Endothelial cell of umbilical vein (primary cell): ENCODE data around the gene CCDC102B. TPM values are rescaled to one million over a fixed set of nuclear protein-coding genes. Genes with fewer than 3 reads are reported as not detected.

Source experiments
- BruUV-seq: library from RNA; stranded (reverse); fragments of 400-500 nt; replicated peaks from 2 replicates; lab custom pipeline; 2021; lab: Mats Ljungman, UMichigan
- CTCF ChIA-PET: fragments of 300-600, 350-600 bp; sonication (Branson Sonifier 250); formaldehyde crosslinking; loops from one replicate; lab custom pipeline; 2021; ENCODE audit warnings: antibody characterized with exemption, inconsistent platforms; lab: Charles Lee
- POLR2A ChIA-PET: fragments of 300-600, 350-600 bp; sonication (Branson Sonifier 250); formaldehyde crosslinking; loops from one replicate; lab custom pipeline; 2021; ENCODE audit warnings: antibody characterized with exemption, inconsistent platforms; lab: Charles Lee
- DNase-seq: peaks from one replicate; pipeline ENCODE4 v3.0.0-alpha.2; 2011; ENCODE audit warnings: low read depth, low spot score
- FAIRE-seq: peaks from 2 replicates; lab custom pipeline; 2011; peaks lifted over from hg19 to GRCh38; lab: Jason Lieb, UNC
- H2AFZ ChIP-seq: 2 replicates; pipeline ENCODE4 v1.6.0; 2012; ENCODE audit warnings: low read depth, low read length, control low read depth, inconsistent platforms
- H3K27ac ChIP-seq: 2 replicates; pipeline ENCODE4 v1.5.1; 2011; ENCODE audit warnings: low read depth, mild to moderate bottlenecking, control low read depth, low read length, moderate library complexity; ENCODE audit not compliant: insufficient read depth
- H3K27me3 ChIP-seq, 2 experiments: 2 replicates each; pipeline versions ENCODE4 v1.6.0 to v1.6.1; 2011; ENCODE audit warnings: low read length in 2 of 2, mixed read lengths in 1 of 2; ENCODE audit not compliant: control insufficient read depth in 2 of 2, insufficient read depth in 2 of 2
- H3K36me3 ChIP-seq, 2 experiments: 2 replicates in 1 of 2; 3 replicates in 1 of 2; pipeline ENCODE4 v1.5.1; 2011; ENCODE audit warnings: low read length in 2 of 2, mild to moderate bottlenecking in 1 of 2, moderate library complexity in 1 of 2; ENCODE audit not compliant: control insufficient read depth in 2 of 2, insufficient read depth in 2 of 2; ENCODE audit errors: extremely low read depth in 1 of 2
- H3K4me1 ChIP-seq: 3 replicates; pipeline ENCODE4 v1.5.1; 2011; ENCODE audit warnings: mild to moderate bottlenecking, low read length; ENCODE audit not compliant: control insufficient read depth, insufficient read depth; ENCODE audit errors: extremely low read depth
- H3K4me2 ChIP-seq: 2 replicates; pipeline ENCODE4 v1.6.1; 2011; ENCODE audit warnings: low read length, control low read depth, mixed read lengths; ENCODE audit not compliant: insufficient read depth
- H3K4me3 ChIP-seq, 3 experiments: fragments of 200-600 bp in 1 of 3; sonication (generic), shearing (Covaris generic) in 1 of 3; replicated peaks in 1 of 3; 2 replicates each; pipeline ENCODE4 v1.5.1; 2011 to 2016; ENCODE audit warnings: control low read depth in 3 of 3, low read length in 3 of 3, mild to moderate bottlenecking in 2 of 3, inconsistent platforms in 1 of 3, low read depth in 1 of 3, moderate library complexity in 1 of 3; ENCODE audit not compliant: insufficient read depth in 1 of 3
- H3K79me2 ChIP-seq: 2 replicates; pipeline ENCODE4 v1.6.0; 2012; ENCODE audit warnings: low read length, inconsistent platforms; ENCODE audit not compliant: control insufficient read depth, insufficient read depth
- H3K9ac ChIP-seq: replicated peaks from 2 replicates; pipeline ENCODE3; 2011; ENCODE audit warnings: low read length, control low read depth; ENCODE audit not compliant: insufficient read depth; ENCODE audit errors: extremely low read depth
- H3K9me1 ChIP-seq: replicated peaks from 3 replicates; pipeline ENCODE4 v1.6.0; 2011; ENCODE audit warnings: mild to moderate bottlenecking, low read length; ENCODE audit not compliant: control insufficient read depth, insufficient read depth; ENCODE audit errors: extremely low read depth
- H3K9me3 ChIP-seq: replicated peaks from 2 replicates; pipeline ENCODE4 v1.5.1; 2012; ENCODE audit warnings: low read length, inconsistent platforms; ENCODE audit not compliant: control insufficient read depth, insufficient read depth
- H4K20me1 ChIP-seq: replicated peaks from 2 replicates; pipeline ENCODE3; 2011; ENCODE audit warnings: mild to moderate bottlenecking, low read length; ENCODE audit not compliant: control insufficient read depth, insufficient read depth; ENCODE audit errors: extremely low read depth
- CTCF ChIP-seq, 2 donors: IDR thresholded peaks; 1 replicate in 1 of 2; 2 replicates in 1 of 2; pipeline ENCODE4 v1.5.1; 2011; ENCODE audit warnings: low read length in 2 of 2, mild to moderate bottlenecking in 2 of 2, moderate library complexity in 2 of 2, control low read depth in 1 of 2, inconsistent platforms in 1 of 2, low read depth in 1 of 2; ENCODE audit not compliant: insufficient read depth in 1 of 2; ENCODE audit errors: extremely low read depth in 1 of 2
- EZH2 ChIP-seq: IDR thresholded peaks from 2 replicates; pipeline ENCODE4 v1.6.1; 2012; ENCODE audit warnings: borderline replicate concordance, low read depth, mild to moderate bottlenecking, moderate library complexity, low read length, inconsistent platforms; ENCODE audit not compliant: severe bottlenecking
- FOS ChIP-seq: IDR thresholded peaks from 2 replicates; pipeline ENCODE4 v1.6.1; 2011; ENCODE audit warnings: mild to moderate bottlenecking, low read length, moderate library complexity, borderline replicate concordance; ENCODE audit not compliant: insufficient read depth
- GATA2 ChIP-seq: IDR thresholded peaks from 2 replicates; pipeline ENCODE4 v1.7.0; 2011; ENCODE audit warnings: low read depth, mild to moderate bottlenecking, moderate library complexity, mixed read lengths, low read length; ENCODE audit not compliant: insufficient read length, insufficient read depth
- JUN ChIP-seq: IDR thresholded peaks from 2 replicates; pipeline ENCODE4 v1.6.1; 2011; ENCODE audit warnings: borderline replicate concordance, low read depth; ENCODE audit not compliant: insufficient read length, insufficient read depth
- MAX ChIP-seq: IDR thresholded peaks from 2 replicates; pipeline ENCODE4 v1.6.1; 2011; ENCODE audit not compliant: insufficient read depth, insufficient read length
- MYC ChIP-seq: IDR thresholded peaks from one replicate; pipeline ENCODE4 v1.6.1; 2011; ENCODE audit warnings: mild to moderate bottlenecking, low read depth, low read length
- POLR2A ChIP-seq: IDR thresholded peaks from 2 replicates; pipeline ENCODE4 v1.6.1; 2012; ENCODE audit warnings: low read depth, mild to moderate bottlenecking, control low read depth, low read length
- POLR2AphosphoS5 ChIP-seq: IDR thresholded peaks from 2 replicates; pipeline ENCODE4 v1.6.1; 2012; ENCODE audit warnings: low read depth, mild to moderate bottlenecking, control low read depth, low read length, moderate library complexity; ENCODE audit not compliant: insufficient read depth
- dilution Hi-C: fragments of 300-500 bp; cut with MboI; formaldehyde crosslinking; loops from one replicate; pipeline ENCODE4 v1.15.0; 2019; ENCODE audit warnings: low sequenced_read_pairs; ENCODE audit not compliant: extremely low pct_ligation_motif_present
- intact Hi-C: fragments of 100-400 bp; cut with micrococcal nuclease; formaldehyde crosslinking; loops from one replicate; pipeline ENCODE4 v1.10.0; 2022
- polyA plus RNA-seq, 4 experiments: library from polyadenylated mRNA; depleted of rRNA in 3 of 4; stranded (reverse) in 3 of 4; unstranded in 1 of 4; fragments of >200 nt; gene quantifications; 2 replicates each; pipeline versions ENCODE4 v1.2.1 to v1.2.3, GENCODE V29; 2011 to 2012; ENCODE audit warnings: missing spikeins in 1 of 4
- total RNA-seq: library from RNA; stranded (reverse); gene quantifications from 2 replicates; pipeline ENCODE4 v1.2.3, GENCODE V29; 2021

CCDC102B gene
- total and polyA plus RNA-seq, 2 donors (not counting 3 experiments of a cell fraction or from before 2014, with no cell fraction given), result 0.21 to 0.62 TPM

- ChIA-PET POLR2A (no interaction called here), CTCF (no interaction called here)
- H3K4me2 ChIP-seq, result no peak overlapping the region
- peak overlapping the region; percentile 26 for H2AFZ ChIP-seq
- no peak for FAIRE-seq
- H3K9me3 ChIP-seq, result no peaks in the 10 kb centered on the region
- intact Hi-C loops, result no loop called here
- no TSS peak for BruUV-seq
- no peak overlapping the region for H3K27ac ChIP-seq
- TF ChIP-seq POLR2AphosphoS5 (no peak), JUN (no peak), POLR2A (no peak), FOS (no peak), MAX (no peak), EZH2 (no peak), CTCF (IDR thresholded peaks at IDR 0.05; ENCODE audit: extremely low read depth in 1 of 2, insufficient read depth in 1 of 2, low read depth in 1 of 2, low read length in 2 of 2) (no peak), GATA2 (no peak), MYC (no peak)
- no peak overlapping the region for H3K4me3 ChIP-seq
- no peak for DNase-seq
- no peaks in the 10 kb centered on the region for H3K79me2 ChIP-seq
- no peaks in the 10 kb centered on the region for H3K4me1 ChIP-seq
- H4K20me1 ChIP-seq, result no peaks in the 10 kb centered on the region
- H3K27me3 ChIP-seq, result no peaks in the 10 kb centered on the region
- H3K9me1 ChIP-seq, result no peaks in the 10 kb centered on the region
- dilution Hi-C loops, result no loop called here
- no peak overlapping the region for H3K9ac ChIP-seq
- no peaks in the 10 kb centered on the region for H3K36me3 ChIP-seq
These were observed 28.2 kb downstream of the CCDC102B start for GRCh38 chr18:68826121-68826520.
